K562 (cell line): Measurements from ENCODE around the gene KCTD11. TPM values are rescaled to one million over a fixed set of nuclear protein-coding genes. Genes with fewer than 3 reads are reported as not detected.

Experiments used
- ATAC-seq: fragments of 200-7000 bp; cut with Tn5 transposase; 3 replicates; pipeline ENCODE4 v1.9.1; 2020; ENCODE audit warnings: moderate library complexity
- BruUV-seq: library from RNA; stranded (reverse); fragments of 400-500 nt; replicated peaks from 2 replicates; lab custom pipeline; 2021; lab: Mats Ljungman, UMichigan
- CTCF ChIA-PET: fragments of 300-600 bp; formaldehyde crosslinking; extraction: SDS; loops from one replicate; lab custom pipeline; 2021; ENCODE audit warnings: low intra/inter-chr PET ratio; lab: Yijun Ruan, JAX
- POLR2A ChIA-PET: fragments of 300-600, 350-650 bp; sonication (Branson Sonifier 250); formaldehyde crosslinking; extraction: SDS; loops from one replicate; lab custom pipeline; 2021; ENCODE audit warnings: antibody characterized with exemption, inconsistent platforms; lab: Yijun Ruan, JAX
- DNase-seq, 4 experiments: peaks; one replicate each; pipeline versions ENCODE4 v3.0.0 to v3.0.0-alpha.2; 2011 to 2018; ENCODE audit warnings: low spot score in 3 of 4, mixed read lengths in 3 of 4; ENCODE audit errors: extremely low read depth in 1 of 4
- FAIRE-seq: peaks from 2 replicates; lab custom pipeline; 2011; peaks lifted over from hg19 to GRCh38; lab: Jason Lieb, UNC
- H2AFZ ChIP-seq: 2 replicates; pipeline ENCODE4 v1.6.0; 2011; ENCODE audit warnings: low read depth, low read length, control low read depth, inconsistent platforms
- H3K27ac ChIP-seq: fragments of 200-600 bp; 3 replicates; pipeline ENCODE4 v1.8.0; 2011; ENCODE audit warnings: low read depth, mild to moderate bottlenecking, control low read depth, inconsistent platforms, low read length, moderate library complexity, mixed read lengths; ENCODE audit errors: extremely low read depth
- H3K27me3 ChIP-seq, 2 experiments: fragments of 300-600 bp in 1 of 2; 2 replicates in 1 of 2; 3 replicates in 1 of 2; pipeline versions ENCODE4 v1.6.0 to v1.8.0; 2011; ENCODE audit warnings: inconsistent platforms in 2 of 2, low read length in 2 of 2, mild to moderate bottlenecking in 1 of 2, mixed read lengths in 1 of 2, moderate library complexity in 1 of 2; ENCODE audit not compliant: control insufficient read depth in 2 of 2, insufficient read depth in 2 of 2
- H3K36me3 ChIP-seq: fragments of 300-600 bp; 3 replicates; pipeline ENCODE4 v1.8.0; 2011; ENCODE audit warnings: mild to moderate bottlenecking, low read length, inconsistent platforms; ENCODE audit not compliant: control insufficient read depth, insufficient read depth
- H3K4me1 ChIP-seq, 2 experiments: fragments of 200-600 bp in 1 of 2; replicated peaks in 1 of 2; 2 replicates in 1 of 2; 3 replicates in 1 of 2; pipeline versions ENCODE4 v1.5.1 to v1.8.0; 2011; ENCODE audit warnings: inconsistent platforms in 2 of 2, low read length in 2 of 2, mild to moderate bottlenecking in 1 of 2, mixed read lengths in 1 of 2, moderate library complexity in 1 of 2; ENCODE audit not compliant: control insufficient read depth in 2 of 2, insufficient read depth in 2 of 2
- H3K4me2 ChIP-seq: 2 replicates; pipeline ENCODE4 v1.6.1; 2011; ENCODE audit warnings: low read length, control low read depth, inconsistent platforms, mixed read lengths; ENCODE audit not compliant: insufficient read depth
- H3K4me3 ChIP-seq: fragments of 200-600 bp; sonication (generic), shearing (Covaris generic); 2 replicates; pipeline ENCODE4 v1.5.1; 2016; ENCODE audit warnings: control low read depth, inconsistent platforms
- H3K79me2 ChIP-seq: fragments of 200-600 bp; 3 replicates; pipeline ENCODE4 v1.8.0; 2011; ENCODE audit warnings: low read length, inconsistent platforms; ENCODE audit not compliant: control insufficient read depth, insufficient read depth
- H3K9ac ChIP-seq, 2 experiments: 2 replicates each; pipeline versions ENCODE4 v1.6.0 to v1.6.1; 2011; ENCODE audit warnings: low read depth in 2 of 2, low read length in 2 of 2, control low read depth in 1 of 2, inconsistent platforms in 1 of 2, mild to moderate bottlenecking in 1 of 2, mixed read lengths in 1 of 2; ENCODE audit not compliant: insufficient read depth in 1 of 2
- H3K9me1 ChIP-seq: one replicate; pipeline ENCODE4 v1.6.0; 2011; ENCODE audit warnings: inconsistent platforms, mild to moderate bottlenecking, low read length, moderate library complexity; ENCODE audit not compliant: control insufficient read depth, insufficient read depth
- H3K9me3 ChIP-seq: replicated peaks from 2 replicates; pipeline ENCODE4 v1.5.1; 2011; ENCODE audit warnings: low read depth, low read length, inconsistent platforms; ENCODE audit not compliant: control insufficient read depth, insufficient read depth
- H4K20me1 ChIP-seq: replicated peaks from 2 replicates; pipeline ENCODE4 v1.6.1; 2011; ENCODE audit warnings: low read length, inconsistent platforms, mixed read lengths; ENCODE audit not compliant: control insufficient read depth, insufficient read depth
- C11orf30 ChIP-seq: fragments of 450-650 bp; IDR thresholded peaks from 2 replicates; pipeline ENCODE4 v1.6.1; 2016; ENCODE audit warnings: low read depth, mild to moderate bottlenecking
- E2F1 ChIP-seq: sonication (generic); formaldehyde crosslinking; IDR thresholded peaks from 2 replicates; pipeline ENCODE4 v1.8.1; 2023; ENCODE audit warnings: mild to moderate bottlenecking, missing genetic modification reagents, moderate library complexity
- EZH2 ChIP-seq: IDR thresholded peaks from 2 replicates; pipeline ENCODE4 v1.6.1; 2012; ENCODE audit warnings: low read depth, mild to moderate bottlenecking, inconsistent platforms, low read length, borderline replicate concordance
- FOSL1 ChIP-seq: fragments of 200-800 bp; sonication (Bioruptor generic); conservative IDR thresholded peaks from 2 replicates; pipeline ENCODE4 v1.6.1; 2016; ENCODE audit warnings: missing genetic modification characterization, missing compliant biosample characterization
- HNRNPUL1 ChIP-seq: fragments of 200-400 bp; formaldehyde crosslinking; IDR thresholded peaks from 2 replicates; pipeline ENCODE4 v1.6.1; 2017; ENCODE audit warnings: low read length
- NCOA1 ChIP-seq: fragments of 450-650 bp; IDR thresholded peaks from 2 replicates; pipeline ENCODE4 v1.6.1; 2016; ENCODE audit warnings: low read depth
- POU5F1 ChIP-seq: fragments of 150-350 bp; IDR thresholded peaks from 2 replicates; pipeline ENCODE4 v1.6.1; 2014; ENCODE audit warnings: borderline replicate concordance, low read length, low read depth, mild to moderate bottlenecking; ENCODE audit not compliant: partially characterized antibody
- PURB ChIP-seq: sonication (generic); formaldehyde crosslinking; IDR thresholded peaks from 2 replicates; pipeline ENCODE4 v1.9.0; 2021; ENCODE audit warnings: low read depth, mild to moderate bottlenecking, missing genetic modification reagents
- SMARCE1 ChIP-seq: fragments of 450-650 bp; IDR thresholded peaks from 2 replicates; pipeline ENCODE4 v1.7.1; 2016; ENCODE audit warnings: mild to moderate bottlenecking
- SRF ChIP-seq, 2 experiments: fragments of 250-450, 450-650 bp in 1 of 2; sonication (Bioruptor Pico) in 1 of 2; sonication (generic) in 1 of 2; formaldehyde crosslinking; IDR thresholded peaks; 2 replicates each; pipeline versions ENCODE4 v1.5.0 to v1.5.1; 2020 to 2022; ENCODE audit warnings: mild to moderate bottlenecking in 1 of 2, missing genetic modification reagents in 1 of 2
- SUPT5H ChIP-seq: fragments of 450-650 bp; IDR thresholded peaks from 2 replicates; pipeline ENCODE4 v1.6.1; 2016
- TCF7L2 ChIP-seq: fragments of 150-350 bp; IDR thresholded peaks from 2 replicates; pipeline ENCODE4 v1.6.1; 2016; ENCODE audit warnings: low read depth, mild to moderate bottlenecking, low read length, moderate library complexity
- ZBTB12 ChIP-seq: fragments of 250-450 bp; sonication (Bioruptor Pico); IDR thresholded peaks from 2 replicates; pipeline ENCODE4 v1.4.0; 2020
- ZNF75A ChIP-seq: fragments of 450-650 bp; formaldehyde crosslinking; IDR thresholded peaks from 2 replicates; pipeline ENCODE4 v1.4.0; 2020; ENCODE audit warnings: mild to moderate bottlenecking
- whole genome bisulfite sequencing: fragments of 100-300 bp; shearing (Covaris generic); methylation state at CpG from one replicate; pipeline ENCODE4 v1.1.6; 2016; ENCODE audit warnings: low coverage, mixed read lengths; ENCODE audit not compliant: insufficient coverage; ENCODE audit errors: missing lambda C conversion rate; 5-methylcytosine and 5-hydroxymethylcytosine counted together
- in situ Hi-C: fragments of 300-500 bp; cut with MboI; formaldehyde crosslinking; loops from 4 replicates; pipeline ENCODE4 v1.15.0; 2018; ENCODE audit warnings: inconsistent platforms, mixed read lengths
- intact Hi-C: fragments of 100-400 bp; cut with micrococcal nuclease; formaldehyde crosslinking; loops from 2 replicates; pipeline ENCODE4 v1.14.2; 2022
- polyA plus RNA-seq, 8 experiments: library from polyadenylated mRNA; depleted of rRNA in 4 of 8; stranded (reverse) in 5 of 8; unstranded in 3 of 8; fragments of >200 nt; fragmentation: Nextera tagmentation in 2 of 8; fragmentation: Illumina TruSeq in 1 of 8; extraction: Ambion mirVana in 2 of 8; extraction: Trizol in 1 of 8; gene quantifications; 2 replicates each; pipeline versions ENCODE4 v1.2.1 to v1.2.3, GENCODE V29; 2011 to 2014; ENCODE audit warnings: inconsistent platforms in 1 of 8, missing spikeins in 1 of 8
- total RNA-seq, 7 experiments: library from RNA; depleted of rRNA in 6 of 7; stranded (reverse); fragments of >200 nt in 6 of 7; fragmentation: Illumina TruSeq in 2 of 7; extraction: Trizol in 2 of 7; gene quantifications; 2 replicates each; pipeline versions ENCODE4 v1.2.1 to v1.2.3, GENCODE V29; 2011 to 2021; ENCODE audit warnings: low replicate concordance in 1 of 7

KCTD11 gene
- total and polyA plus RNA-seq, 9 of the 15 experiments (the other 6 are each of a cell fraction or from before 2014, with no cell fraction given), result 0.01 to 3.2 (median 2.5) TPM; not detected in 1

GRCh38 chr17:7308625-7309433 lies 43.1 kb upstream of the KCTD11 start:
- peak; percentile 79 for FAIRE-seq
- Histone ChIP-seq H3K27ac (peak overlapping the region; percentile 93), H3K4me1 (peaks cover 21 to 24% of the 10 kb centered on the region in 2 experiments), H2AFZ (no peak overlapping the region), H3K79me2 (peaks cover 43% of the 10 kb centered on the region), H3K9me1 (peaks cover 11% of the 10 kb centered on the region), H3K4me2 (peak overlapping the region; percentile 97), H3K27me3 (no peaks in the 10 kb centered on the region), H4K20me1 (peaks cover 40% of the 10 kb centered on the region), H3K9ac (peak overlapping the region; percentile 99), H3K4me3 (peak overlapping the region; percentile 96), H3K36me3 (peaks cover 53% of the 10 kb centered on the region), H3K9me3 (no peaks in the 10 kb centered on the region)
- CTCF ChIA-PET, result no interaction called here
- BruUV-seq, result TSS peak; percentile 91
- intact Hi-C loops, result no loop called here
- in situ Hi-C loops, result no loop called here
- 0% methylated on average over 12 of the region's 14 CpGs for WGBS
- ATAC-seq, result peak; percentile 59
- POLR2A ChIA-PET, result interaction anchor here (0.6 to 1.6 kb wide), 8 partner anchors 9 to 66 kb away, joined by 3 to 5 read pairs (median 3); partner anchors contain the start of gene NEURL4
- peak; percentile 35 to 83 (median 56) for DNase-seq
- TF ChIP-seq PURB (CRISPR knock-in tag), result no peak
- no peak for TF ChIP-seq E2F1 (CRISPR knock-in tag)
- TF ChIP-seq TCF7L2, result 0 out of 2 replicates have a peak, but pooled peaks have one; percentile 15
- TF ChIP-seq ZNF75A (CRISPR knock-in tag), result peak; percentile 76; the same call in 1 of the 2 replicates
- 0 out of 2 replicates have a peak, but pooled peaks have one; percentile 6 for TF ChIP-seq C11orf30
- no peak for TF ChIP-seq NCOA1
- TF ChIP-seq SRF (CRISPR knock-in tag; IDR thresholded peaks at IDR 0.05), result no peak
- no peak for TF ChIP-seq ZBTB12 (CRISPR knock-in tag)
- no peak for TF ChIP-seq EZH2
- TF ChIP-seq SUPT5H, result peak; percentile 81
- no peak for TF ChIP-seq POU5F1
- TF ChIP-seq FOSL1 (tag), result 0 out of 2 replicates have a peak, but pooled peaks have one; percentile 14
- TF ChIP-seq SMARCE1, result 0 out of 2 replicates have a peak, but pooled peaks have one; percentile 21
- TF ChIP-seq HNRNPUL1, result peak; percentile 68; the same call in 1 of the 2 replicates
